Activated B cell treated with CpG ODN at 0.5 μM for 24 hours (primary cell): ENCODE results near the gene DNAH3. TPM values are rescaled to one million over a fixed set of nuclear protein-coding genes. Genes with fewer than 3 reads are reported as not detected.

ENCODE experiments used
- ATAC-seq: fragments of 200-7000 bp; cut with Tn5 transposase; one replicate; pipeline ENCODE4 v1.10.0; 2021; ENCODE audit warnings: low read depth, mild to moderate bottlenecking, moderate library complexity
- CTCF ChIA-PET: fragments of 350-600 bp; sonication (Branson Sonifier 250); formaldehyde crosslinking; loops from one replicate; lab custom pipeline; 2021; ENCODE audit warnings: antibody characterized with exemption; lab: Charles Lee
- POLR2A ChIA-PET: fragments of 350-600 bp; sonication (Branson Sonifier 250); formaldehyde crosslinking; loops from one replicate; lab custom pipeline; 2021; ENCODE audit warnings: antibody characterized with exemption; lab: Charles Lee
- DNase-seq: peaks from one replicate; pipeline ENCODE4 v3.0.0; 2022
- H3K27ac Mint-ChIP-seq: one replicate; pipeline ENCODE4 v1.8.0; 2020; ENCODE audit warnings: mixed read lengths
- H3K27me3 Mint-ChIP-seq: one replicate; pipeline ENCODE4 v1.8.0; 2021; ENCODE audit warnings: mixed read lengths
- H3K36me3 Mint-ChIP-seq: one replicate; pipeline ENCODE4 v1.8.0; 2021; ENCODE audit warnings: low read depth, mixed read lengths
- H3K4me1 Mint-ChIP-seq: one replicate; pipeline ENCODE4 v1.8.0; 2021; ENCODE audit warnings: mixed read lengths
- H3K4me3 Mint-ChIP-seq: one replicate; pipeline ENCODE4 v1.8.0; 2020; ENCODE audit warnings: mild to moderate bottlenecking, mixed read lengths
- H3K9me3 Mint-ChIP-seq: one replicate; pipeline ENCODE4 v1.8.0; 2020; ENCODE audit warnings: mixed read lengths
- CTCF ChIP-seq: fragments of 200-600 bp; IDR thresholded peaks from one replicate; pipeline ENCODE4 v1.8.0; 2022; ENCODE audit warnings: antibody characterized with exemption, mild to moderate bottlenecking
- intact Hi-C: fragments of 100-400 bp; cut with micrococcal nuclease; formaldehyde crosslinking; loops from one replicate; pipeline ENCODE4 v1.15.1; 2024
- total RNA-seq: library from RNA; stranded (reverse); gene quantifications from 2 replicates; pipeline ENCODE4 v1.2.3, GENCODE V29; 2022

DNAH3 gene
- total RNA-seq, 1 donor from 2014 or later = not detected

GRCh38 chr16:21162661-21163151 lies 12.1 kb upstream of the DNAH3 start:
- no peak for TF ChIP-seq CTCF
- intact Hi-C loops = no loop called here
- ATAC-seq (no peak), DNase-seq (no peak)
- no peak overlapping the region for H3K4me3 Mint-ChIP-seq
- no peaks in the 10 kb centered on the region for H3K9me3 Mint-ChIP-seq
- no peaks in the 10 kb centered on the region for H3K27me3 Mint-ChIP-seq
- peaks cover 45% of the 10 kb centered on the region for H3K36me3 Mint-ChIP-seq
- H3K4me1 Mint-ChIP-seq = peaks cover 16% of the 10 kb centered on the region
- H3K27ac Mint-ChIP-seq = no peak overlapping the region
- ChIA-PET POLR2A (no interaction called here), CTCF (no interaction called here)

GRCh38 chr16:21161211-21161610 lies 10.6 kb upstream of the DNAH3 start:
- H3K9me3 Mint-ChIP-seq = no peaks in the 10 kb centered on the region
- H3K4me3 Mint-ChIP-seq = no peak overlapping the region
- peaks cover 36% of the 10 kb centered on the region for H3K36me3 Mint-ChIP-seq
- DNase-seq (no peak), ATAC-seq (no peak)
- H3K4me1 Mint-ChIP-seq = peaks cover 20% of the 10 kb centered on the region
- no peaks in the 10 kb centered on the region for H3K27me3 Mint-ChIP-seq
- TF ChIP-seq CTCF = no peak
- intact Hi-C loops = no loop called here
- ChIA-PET CTCF (interaction anchor here (0.7 kb wide), 1 partner anchor 104 kb away, joined by 3 read pairs; no protein-coding TSS in a partner anchor), POLR2A (no interaction called here)
- peak overlapping the region; percentile 12 for H3K27ac Mint-ChIP-seq

- DNase-seq = no peak
- peaks cover 20% of the 10 kb centered on the region for H3K4me1 Mint-ChIP-seq
- ChIA-PET CTCF (interaction anchor here (1.6 kb wide), 1 partner anchor 28 kb away, joined by 5 read pairs; no protein-coding TSS in a partner anchor), POLR2A (interaction anchor here (0.5 to 0.6 kb wide), 2 partner anchors 111 to 1036 kb away, joined by 3 to 7 read pairs; no protein-coding TSS in a partner anchor)
- H3K27me3 Mint-ChIP-seq = no peaks in the 10 kb centered on the region
- H3K36me3 Mint-ChIP-seq = peaks cover 33% of the 10 kb centered on the region
- ATAC-seq = no peak
- intact Hi-C loops = no loop called here
- no peak overlapping the region for H3K27ac Mint-ChIP-seq
- H3K9me3 Mint-ChIP-seq = no peaks in the 10 kb centered on the region
- no peak for TF ChIP-seq CTCF
- H3K4me3 Mint-ChIP-seq = no peak overlapping the region
Measured at GRCh38 chr16:21160276-21160675, 9.6 kb upstream of the DNAH3 start.

GRCh38 chr16:21159281-21159951 lies 8.8 kb upstream of the DNAH3 start:
- no peak for TF ChIP-seq CTCF
- CTCF ChIA-PET = interaction anchor here (1.1 to 1.6 kb wide), 2 partner anchors 28 to 29 kb away, joined by 4 to 5 read pairs; no protein-coding TSS in a partner anchor
- intact Hi-C loops = loop anchor here (1.0 kb wide), 2 partner anchors 29 to 395 kb away; no protein-coding TSS in a partner anchor
- POLR2A ChIA-PET = interaction anchor here (0.7 to 1.6 kb wide), 3 partner anchors 27 to 1626 kb away, joined by 3 to 9 read pairs (median 5); no protein-coding TSS in a partner anchor
- peak overlapping the region; percentile 79 for H3K27ac Mint-ChIP-seq
- H3K27me3 Mint-ChIP-seq = no peaks in the 10 kb centered on the region
- ATAC-seq = peak; percentile 38
- H3K36me3 Mint-ChIP-seq = peaks cover 26% of the 10 kb centered on the region
- H3K4me3 Mint-ChIP-seq = peak overlapping the region; percentile 92
- no peaks in the 10 kb centered on the region for H3K9me3 Mint-ChIP-seq
- H3K4me1 Mint-ChIP-seq = peaks cover 20% of the 10 kb centered on the region
- DNase-seq = peak; percentile 49
